Measurements from ENCODE around the gene AIP.

DNA sequence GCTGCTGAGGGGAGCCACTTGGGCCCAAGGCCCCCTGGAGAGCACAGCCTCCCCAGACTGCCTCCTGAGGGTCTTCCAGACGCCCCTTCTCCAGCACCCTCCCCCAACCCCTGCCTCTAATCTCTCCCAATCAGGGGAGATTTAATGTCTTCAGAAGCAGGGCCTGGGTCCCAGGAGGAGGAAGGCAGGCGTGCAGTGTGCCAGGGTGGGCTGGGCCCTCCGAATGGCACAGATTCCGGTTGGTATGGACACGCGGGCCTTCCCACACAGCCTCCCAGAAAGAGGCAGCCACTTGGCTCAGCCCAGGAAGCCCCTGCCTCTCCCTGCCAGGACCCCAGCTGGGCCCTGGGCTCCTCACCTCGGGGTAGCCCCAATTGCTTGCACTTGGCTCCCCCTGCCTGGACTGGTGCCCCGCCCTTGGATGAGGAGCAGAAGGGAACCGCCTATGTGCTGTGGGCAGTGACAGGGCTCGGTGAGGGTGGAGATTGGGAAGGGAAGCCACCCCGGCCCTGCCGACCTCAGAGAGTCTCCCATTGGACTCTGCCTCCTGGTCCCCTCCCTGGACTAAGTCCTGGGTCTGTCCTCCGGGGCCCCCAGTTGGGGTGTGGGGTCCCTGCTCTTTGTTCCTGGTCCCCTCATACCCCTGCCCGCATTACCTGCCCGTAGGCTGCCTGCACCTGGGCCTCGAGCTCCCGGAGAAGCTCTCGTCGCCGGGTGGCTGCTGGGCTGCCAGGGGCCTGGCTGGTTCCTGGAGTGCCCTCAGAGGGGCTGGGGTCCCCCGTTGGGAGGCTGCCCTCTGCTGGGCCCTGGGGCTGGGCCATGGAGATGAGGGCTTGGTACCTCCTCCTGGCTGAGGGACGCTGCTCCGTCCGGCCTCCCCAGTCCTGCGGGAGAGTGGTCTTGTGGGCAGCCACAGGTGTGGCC is 41.0 kb downstream of the AIP start:
- TF ChIP-seq LEF1 (IDR thresholded peaks at IDR 0.05; ENCODE audit: borderline replicate concordance) (no peak), CTBP1 (IDR thresholded peaks at IDR 0.05; ENCODE audit: borderline replicate concordance) (no peak), SP1 (IDR thresholded peaks at IDR 0.05) (no peak), ARNT (IDR thresholded peaks at IDR 0.05) (no peak), BHLHE40 (IDR thresholded peaks at IDR 0.05; ENCODE audit: borderline replicate concordance) (no peak), FOXA1 (IDR thresholded peaks at IDR 0.05) (no peak), FOXM1 (IDR thresholded peaks at IDR 0.05; ENCODE audit: borderline replicate concordance) (no peak), PKNOX1 (IDR thresholded peaks at IDR 0.05) (no peak), FOXK2 (IDR thresholded peaks at IDR 0.05) (no peak)

Measured in HEK293T (cell line).